HG02870 (cell line): Measurements from ENCODE around the gene RPL28.
"Not testable (repeated sequence)": the region's sequence is repeated elsewhere in the genome, so short reads cannot be mapped to it uniquely, and the experiment has no call there.

Experiments
- ATAC-seq: cut with Tn5 transposase; IDR thresholded peaks from one replicate; pipeline ENCODE4 v1.9.1; 2021; ENCODE audit warnings: mild to moderate bottlenecking, moderate library complexity; ENCODE audit not compliant: unreplicated experiment

Gene RPL28

GRCh38 chr19:55391191-55391670, 5.5 kb downstream of the RPL28 start:
- no peak for ATAC-seq

GRCh38 chr19:55391702-55392615, 6.2 kb downstream of the RPL28 start:
- no peak for ATAC-seq

GRCh38 chr19:55392820-55393761, 7.4 kb downstream of the RPL28 start:
- no peak for ATAC-seq

- ATAC-seq: no peak
These were observed 12.6 kb downstream of the RPL28 start for GRCh38 chr19:55398200-55398925.

- ATAC-seq: no peak
These were observed 14.8 kb downstream of the RPL28 start for GRCh38 chr19:55400281-55401087.

GRCh38 chr19:55401390-55401789, 15.7 kb downstream of the RPL28 start:
- ATAC-seq: not testable (repeated sequence)

- no peak for ATAC-seq
These were observed 16.8 kb downstream of the RPL28 start for GRCh38 chr19:55402509-55402908.

- ATAC-seq: no peak
These were observed 19.9 kb downstream of the RPL28 start for GRCh38 chr19:55405638-55406037.

- no peak for ATAC-seq
These were observed 20.5 kb downstream of the RPL28 start for GRCh38 chr19:55406091-55406825.

- ATAC-seq: no peak
These were observed 21.3 kb downstream of the RPL28 start for GRCh38 chr19:55406826-55407549.

- not testable (repeated sequence) for ATAC-seq
These were observed 21.7 kb downstream of the RPL28 start, which contains the start of gene UBE2S for GRCh38 chr19:55407550-55407799. Gene UBE2S, minus strand, starts transcription at chr19:55407788. Its CDS starts 199 bp downstream, at chr19:55407589.

- peak; percentile 86 for ATAC-seq
These were observed 22.2 kb downstream of the RPL28 start for GRCh38 chr19:55407800-55408532.

- no peak for ATAC-seq
These were observed 22.8 kb downstream of the RPL28 start for GRCh38 chr19:55408533-55408872.

- not testable (repeated sequence) for ATAC-seq
These were observed 23.4 kb downstream of the RPL28 start for GRCh38 chr19:55409179-55409578.

GRCh38 chr19:55410168-55410567, 24.4 kb downstream of the RPL28 start:
- ATAC-seq: no peak

- ATAC-seq: no peak
These were observed 32.5 kb downstream of the RPL28 start for GRCh38 chr19:55418185-55418584.

- no peak for ATAC-seq
These were observed 33.4 kb downstream of the RPL28 start for GRCh38 chr19:55419103-55419502.

GRCh38 chr19:55419624-55420236, 34.0 kb downstream of the RPL28 start:
- no peak for ATAC-seq
